Tibial nerve (tissue), 4 donors: ENCODE data around the gene TREX2.

Source experiments
- EP300 ChIP-seq, 2 donors: sonication (generic); formaldehyde crosslinking; IDR thresholded peaks; one replicate each; pipeline ENCODE4 v1.6.1; 2017; ENCODE audit warnings: antibody characterized with exemption in 2 of 2, mild to moderate bottlenecking in 1 of 2
- TF ChIP-seq, protein P1 (sequence below), 5 experiments: fragments of 200-600 bp in 3 of 5; fragments of 450-650 bp in 2 of 5; sonication (generic) in 3 of 5; IDR thresholded peaks; one replicate each; pipeline ENCODE4 v1.5.1; 2016 to 2019; ENCODE audit warnings: antibody characterized with exemption in 5 of 5, mild to moderate bottlenecking in 3 of 5, moderate library complexity in 2 of 5

DNA sequence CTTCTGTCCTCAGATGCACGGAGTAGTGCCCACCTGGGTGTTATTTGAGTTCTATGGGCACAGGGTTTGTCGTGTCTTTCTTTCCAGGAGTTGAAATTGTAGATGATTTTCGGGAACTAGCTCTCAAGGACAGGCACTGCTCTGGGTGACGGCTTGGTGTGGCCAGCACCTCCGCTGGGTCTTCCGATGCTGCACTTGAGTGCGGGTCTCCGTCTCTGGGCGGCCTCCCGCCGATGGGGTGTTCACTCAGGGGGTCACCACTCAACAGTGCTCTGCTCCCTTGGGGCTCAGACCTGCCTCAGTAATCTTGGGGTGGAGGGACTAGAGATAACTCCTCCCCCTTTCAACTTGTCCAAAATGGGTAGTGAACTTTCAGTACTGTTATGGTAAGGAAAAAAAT, 32.1 kb downstream of the TREX2 start:
- TF ChIP-seq, protein P1, sequence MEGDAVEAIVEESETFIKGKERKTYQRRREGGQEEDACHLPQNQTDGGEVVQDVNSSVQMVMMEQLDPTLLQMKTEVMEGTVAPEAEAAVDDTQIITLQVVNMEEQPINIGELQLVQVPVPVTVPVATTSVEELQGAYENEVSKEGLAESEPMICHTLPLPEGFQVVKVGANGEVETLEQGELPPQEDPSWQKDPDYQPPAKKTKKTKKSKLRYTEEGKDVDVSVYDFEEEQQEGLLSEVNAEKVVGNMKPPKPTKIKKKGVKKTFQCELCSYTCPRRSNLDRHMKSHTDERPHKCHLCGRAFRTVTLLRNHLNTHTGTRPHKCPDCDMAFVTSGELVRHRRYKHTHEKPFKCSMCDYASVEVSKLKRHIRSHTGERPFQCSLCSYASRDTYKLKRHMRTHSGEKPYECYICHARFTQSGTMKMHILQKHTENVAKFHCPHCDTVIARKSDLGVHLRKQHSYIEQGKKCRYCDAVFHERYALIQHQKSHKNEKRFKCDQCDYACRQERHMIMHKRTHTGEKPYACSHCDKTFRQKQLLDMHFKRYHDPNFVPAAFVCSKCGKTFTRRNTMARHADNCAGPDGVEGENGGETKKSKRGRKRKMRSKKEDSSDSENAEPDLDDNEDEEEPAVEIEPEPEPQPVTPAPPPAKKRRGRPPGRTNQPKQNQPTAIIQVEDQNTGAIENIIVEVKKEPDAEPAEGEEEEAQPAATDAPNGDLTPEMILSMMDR (IDR thresholded peaks at IDR 0.05), result no peak
- TF ChIP-seq EP300 (IDR thresholded peaks at IDR 0.05), result no peak
